ENCODE results near the gene ACADS. TPM values are rescaled to one million over a fixed set of nuclear protein-coding genes. Genes with fewer than 3 reads are reported as not detected.
A peak's percentile ranks its signal among the peaks of the same experiment; 100 is the strongest.
"Not testable (repeated sequence)": the region's sequence is repeated elsewhere in the genome, so short reads cannot be mapped to it uniquely, and the experiment has no call there.

Gene ACADS
- total RNA-seq, 6 donors from 2014 or later, result 24.1 to 43.1 (median 32.9) TPM

- no peak for ATAC-seq (ENCODE audit: low FRiP score in 2 of 2)
- Histone ChIP-seq H3K36me3 (peaks cover 3 to 58% (median 28%) of the 10 kb centered on the region in 4 donors), H3K4me3 (no peak overlapping the region), H3K27ac (no peak overlapping the region), H3K9me3 (no peaks in the 10 kb centered on the region), H3K4me1 (peaks cover 16 to 43% (median 25%) of the 10 kb centered on the region in 4 donors), H3K27me3 (no peaks in the 10 kb centered on the region)
- 71 to 78% methylated on average over 5 of the region's 5 CpGs for WGBS, 2 donors
- no peak for DNase-seq
- no peak for TF ChIP-seq POLR2AphosphoS5 (IDR thresholded peaks at IDR 0.05)
- TF ChIP-seq POLR2A (IDR thresholded peaks at IDR 0.05), result no peak
- no peak for TF ChIP-seq EP300 (IDR thresholded peaks at IDR 0.05)
- TF ChIP-seq CTCF (IDR thresholded peaks at IDR 0.05), result no peak
Observed at GRCh38 chr12:120724720-120725119, 906 bp upstream of the ACADS start.

- WGBS, 2 donors, result 22 to 28% methylated on average over 14 of the region's 14 CpGs
- Histone ChIP-seq H3K27me3 (no peaks in the 10 kb centered on the region), H3K27ac (peak overlapping the region; percentile 80 to 86 (median 84)), H3K36me3 (peaks cover 3 to 57% (median 25%) of the 10 kb centered on the region in 4 donors), H3K9me3 (no peaks in the 10 kb centered on the region), H3K4me1 (peaks cover 16 to 42% (median 25%) of the 10 kb centered on the region in 4 donors), H3K4me3 (peak overlapping the region in 3 of 4 donors; percentile 71 to 83 (median 76))
- no peak for DNase-seq
- no peak for TF ChIP-seq POLR2AphosphoS5 (IDR thresholded peaks at IDR 0.05)
- no peak for TF ChIP-seq EP300 (IDR thresholded peaks at IDR 0.05)
- TF ChIP-seq CTCF (IDR thresholded peaks at IDR 0.05), result no peak
- no peak for TF ChIP-seq POLR2A (IDR thresholded peaks at IDR 0.05)
- no peak for ATAC-seq (ENCODE audit: low FRiP score in 2 of 2)
Observed at GRCh38 chr12:120725151-120725658, 421 bp upstream of the ACADS start.

GRCh38 chr12:120726510-120726793 is 826 bp downstream of the ACADS start:
- no peaks in the 10 kb centered on the region for H3K9me3 ChIP-seq
- ATAC-seq (ENCODE audit: low FRiP score in 2 of 2), result no peak
- DNase-seq, result no peak
- H3K4me1 ChIP-seq, result peaks cover 16 to 29% (median 25%) of the 10 kb centered on the region in 4 donors
- H3K4me3 ChIP-seq, result peak overlapping the region in 3 of 4 donors; percentile 71 to 83 (median 76)
- peak overlapping the region in 3 of 4 donors; percentile 82 to 86 (median 85) for H3K27ac ChIP-seq
- 89% methylated on average over 9 of the region's 9 CpGs for WGBS, 2 donors
- peaks cover 2 to 50% (median 19%) of the 10 kb centered on the region in 4 donors for H3K36me3 ChIP-seq
- H3K27me3 ChIP-seq, result no peaks in the 10 kb centered on the region
- no peak for TF ChIP-seq POLR2AphosphoS5 (IDR thresholded peaks at IDR 0.05)
- no peak for TF ChIP-seq POLR2A (IDR thresholded peaks at IDR 0.05)
- TF ChIP-seq EP300 (IDR thresholded peaks at IDR 0.05), result no peak
- no peak for TF ChIP-seq CTCF (IDR thresholded peaks at IDR 0.05)

- no peak for ATAC-seq (ENCODE audit: low FRiP score in 2 of 2)
- TF ChIP-seq POLR2AphosphoS5 (IDR thresholded peaks at IDR 0.05), result no peak
- no peak for TF ChIP-seq POLR2A (IDR thresholded peaks at IDR 0.05)
- TF ChIP-seq EP300 (IDR thresholded peaks at IDR 0.05), result no peak
- TF ChIP-seq CTCF (IDR thresholded peaks at IDR 0.05), result no peak
- Histone ChIP-seq H3K4me1 (peaks cover 16 to 29% (median 25%) of the 10 kb centered on the region in 4 donors), H3K27ac (no peak overlapping the region), H3K4me3 (no peak overlapping the region), H3K36me3 (peaks cover 0 to 44% (median 17%) of the 10 kb centered on the region in 4 donors), H3K9me3 (no peaks in the 10 kb centered on the region), H3K27me3 (no peaks in the 10 kb centered on the region)
- WGBS, 2 donors, result 94 to 96% methylated on average over 5 to 9 of the region's 9 CpGs
- DNase-seq, result no peak
Observed at GRCh38 chr12:120726961-120727360, 1.3 kb downstream of the ACADS start.

GRCh38 chr12:120732198-120732597 is 6.6 kb downstream of the ACADS start:
- not testable (repeated sequence) for H3K27ac ChIP-seq; H3K9me3 ChIP-seq; ATAC-seq (ENCODE audit: low FRiP score in 2 of 2); H3K4me1 ChIP-seq; H3K27me3 ChIP-seq; H3K4me3 ChIP-seq
- H3K36me3 ChIP-seq, result peaks cover 0 to 39% (median 21%) of the 10 kb centered on the region in 4 donors
- DNase-seq, result peak in 1 of 2 donors; percentile 62
- 94 to 100% methylated on average over 13 to 30 of the region's 35 CpGs for WGBS, 2 donors

Data from upper lobe of left lung (tissue), 6 donors.